HEK293 (cell line): ENCODE measurements around the gene KATNAL2.

Source experiments
- CTCF ChIA-PET: fragments of 350-600 bp; formaldehyde crosslinking; extraction: SDS; loops from one replicate; lab custom pipeline; 2021; ENCODE audit warnings: antibody characterized with exemption; lab: Yijun Ruan, JAX
- POLR2A ChIA-PET: fragments of 300-600 bp; formaldehyde crosslinking; extraction: SDS; loops from one replicate; lab custom pipeline; 2020; ENCODE audit warnings: antibody characterized with exemption, inconsistent platforms; lab: Yijun Ruan, JAX
- H3K27ac ChIP-seq: fragments of 200-500 bp; sonication (Bioruptor generic); 2 replicates; pipeline ENCODE4 v1.5.1; 2014; ENCODE audit warnings: low read depth, low read length, control low read depth, inconsistent platforms; ENCODE audit errors: extremely low read depth
- H3K36me3 ChIP-seq, 2 experiments: fragments of 200-500 bp in 1 of 2; sonication (Bioruptor generic) in 1 of 2; 1 replicate in 1 of 2; 2 replicates in 1 of 2; pipeline ENCODE4 v1.5.1; 2014 to 2017; ENCODE audit warnings: inconsistent platforms in 2 of 2, low read length in 2 of 2; ENCODE audit not compliant: control insufficient read depth in 2 of 2, insufficient read depth in 1 of 2
- H3K4me1 ChIP-seq: fragments of 200-500 bp; sonication (Bioruptor generic); 2 replicates; pipeline ENCODE4 v1.5.1; 2014; ENCODE audit warnings: mild to moderate bottlenecking, low read length, inconsistent platforms; ENCODE audit not compliant: control insufficient read depth, insufficient read depth
- H3K4me3 ChIP-seq: 2 replicates; pipeline ENCODE4 v1.5.1; 2011; ENCODE audit warnings: low read depth, mild to moderate bottlenecking, control low read depth, low read length, moderate library complexity
- H3K9me3 ChIP-seq: fragments of 200-500 bp; sonication (Bioruptor generic); 2 replicates; pipeline ENCODE4 v1.5.1; 2014; ENCODE audit warnings: low read depth, low read length, inconsistent platforms; ENCODE audit not compliant: control insufficient read depth, insufficient read depth
- EGR2 ChIP-seq: fragments of 450-650 bp; formaldehyde crosslinking; IDR thresholded peaks from 2 replicates; pipeline ENCODE4 v1.5.1; 2016; ENCODE audit warnings: low read depth, missing biosample characterization, missing genetic modification characterization
- REST ChIP-seq: fragments of 450-650 bp; formaldehyde crosslinking; IDR thresholded peaks from 2 replicates; pipeline ENCODE4 v1.5.1; 2016; ENCODE audit warnings: missing biosample characterization, missing genetic modification characterization
- SCRT1 ChIP-seq: fragments of 450-650 bp; formaldehyde crosslinking; IDR thresholded peaks from 2 replicates; pipeline ENCODE4 v1.5.1; 2016; ENCODE audit warnings: missing biosample characterization, missing genetic modification characterization, borderline replicate concordance
- ZBTB7A ChIP-seq: fragments of 450-650 bp; formaldehyde crosslinking; IDR thresholded peaks from 2 replicates; pipeline ENCODE4 v1.5.1; 2016; ENCODE audit warnings: low read depth, missing biosample characterization, missing genetic modification characterization
- ZBTB8A ChIP-seq: fragments of 450-650 bp; formaldehyde crosslinking; IDR thresholded peaks from 2 replicates; pipeline ENCODE4 v1.5.1; 2016; ENCODE audit warnings: missing biosample characterization, missing genetic modification characterization
- ZNF112 ChIP-seq: fragments of 450-650 bp; formaldehyde crosslinking; IDR thresholded peaks from 2 replicates; pipeline ENCODE4 v1.5.0; 2017; ENCODE audit warnings: missing biosample characterization, missing genetic modification characterization
- ZNF146 ChIP-seq: fragments of 450-650 bp; formaldehyde crosslinking; IDR thresholded peaks from 2 replicates; pipeline ENCODE4 v1.5.1; 2016; ENCODE audit warnings: missing biosample characterization, missing genetic modification characterization
- ZNF184 ChIP-seq: fragments of 450-650 bp; IDR thresholded peaks from 2 replicates; pipeline ENCODE4 v1.5.1; 2018; ENCODE audit warnings: missing biosample characterization, mild to moderate bottlenecking, missing genetic modification characterization
- ZNF274 ChIP-seq, 2 experiments: fragments of 200-500 bp in 1 of 2; fragments of 450-650 bp in 1 of 2; sonication (Bioruptor generic) in 1 of 2; formaldehyde crosslinking in 1 of 2; IDR thresholded peaks; 2 replicates each; pipeline versions ENCODE4 v1.5.1 to v1.6.1; 2014 to 2016; ENCODE audit warnings: borderline replicate concordance in 1 of 2, inconsistent platforms in 1 of 2, low read length in 1 of 2, missing biosample characterization in 1 of 2, missing genetic modification characterization in 1 of 2
- ZNF362 ChIP-seq: fragments of 450-650 bp; formaldehyde crosslinking; IDR thresholded peaks from 2 replicates; pipeline ENCODE4 v1.5.1; 2016; ENCODE audit warnings: missing biosample characterization, missing genetic modification characterization
- ZNF518A ChIP-seq: fragments of 450-650 bp; formaldehyde crosslinking; conservative IDR thresholded peaks from 2 replicates; pipeline ENCODE4 v1.5.1; 2016; ENCODE audit warnings: low read depth, missing biosample characterization, missing genetic modification characterization
- ZNF561 ChIP-seq: fragments of 450-650 bp; IDR thresholded peaks from 2 replicates; pipeline ENCODE4 v1.5.1; 2018; ENCODE audit warnings: missing biosample characterization, missing genetic modification characterization, borderline replicate concordance
- TF ChIP-seq, protein P1 (sequence below): fragments of 450-650 bp; formaldehyde crosslinking; IDR thresholded peaks from 2 replicates; pipeline ENCODE4 v1.5.1; 2016; ENCODE audit warnings: missing biosample characterization, missing genetic modification characterization
- TF ChIP-seq, protein P2 (sequence below): fragments of 450-650 bp; formaldehyde crosslinking; IDR thresholded peaks from 2 replicates; pipeline ENCODE4 v1.5.1; 2016; ENCODE audit warnings: missing biosample characterization, missing genetic modification characterization

KATNAL2 gene

DNA sequence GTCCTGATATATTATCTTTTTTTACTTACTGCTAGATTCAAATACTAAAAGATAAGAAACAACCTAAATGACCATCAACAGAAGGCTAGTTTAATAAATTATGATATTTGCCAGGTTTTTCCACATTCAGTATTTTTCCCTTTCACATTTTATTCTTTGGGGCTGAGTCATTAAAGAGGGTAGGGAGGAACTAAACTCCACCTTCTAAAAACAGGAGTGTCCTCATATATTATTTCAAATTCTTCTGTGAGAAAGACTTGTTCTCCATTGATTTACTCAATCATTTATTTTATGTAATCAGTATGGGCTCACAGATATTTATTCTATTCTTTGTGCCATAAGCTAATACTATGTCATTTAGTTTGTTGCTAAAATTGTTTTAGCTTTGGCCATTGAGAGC is 223.9 kb downstream of the KATNAL2 start (continued):
- TF ChIP-seq ZNF518A (tag by site-specific recombination) (no peak), ZBTB7A (tag by site-specific recombination) (no peak), ZNF146 (tag by site-specific recombination) (no peak), ZNF362 (tag by site-specific recombination) (no peak), ZNF112 (tag by site-specific recombination) (no peak), ZNF561 (no peak)
- TF ChIP-seq, protein P1, sequence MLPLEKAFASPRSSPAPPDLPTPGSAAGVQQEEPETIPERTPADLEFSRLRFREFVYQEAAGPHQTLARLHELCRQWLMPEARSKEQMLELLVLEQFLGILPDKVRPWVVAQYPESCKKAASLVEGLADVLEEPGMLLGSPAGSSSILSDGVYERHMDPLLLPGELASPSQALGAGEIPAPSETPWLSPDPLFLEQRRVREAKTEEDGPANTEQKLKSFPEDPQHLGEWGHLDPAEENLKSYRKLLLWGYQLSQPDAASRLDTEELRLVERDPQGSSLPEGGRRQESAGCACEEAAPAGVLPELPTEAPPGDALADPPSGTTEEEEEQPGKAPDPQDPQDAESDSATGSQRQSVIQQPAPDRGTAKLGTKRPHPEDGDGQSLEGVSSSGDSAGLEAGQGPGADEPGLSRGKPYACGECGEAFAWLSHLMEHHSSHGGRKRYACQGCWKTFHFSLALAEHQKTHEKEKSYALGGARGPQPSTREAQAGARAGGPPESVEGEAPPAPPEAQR, result no peak
- TF ChIP-seq, protein P2, sequence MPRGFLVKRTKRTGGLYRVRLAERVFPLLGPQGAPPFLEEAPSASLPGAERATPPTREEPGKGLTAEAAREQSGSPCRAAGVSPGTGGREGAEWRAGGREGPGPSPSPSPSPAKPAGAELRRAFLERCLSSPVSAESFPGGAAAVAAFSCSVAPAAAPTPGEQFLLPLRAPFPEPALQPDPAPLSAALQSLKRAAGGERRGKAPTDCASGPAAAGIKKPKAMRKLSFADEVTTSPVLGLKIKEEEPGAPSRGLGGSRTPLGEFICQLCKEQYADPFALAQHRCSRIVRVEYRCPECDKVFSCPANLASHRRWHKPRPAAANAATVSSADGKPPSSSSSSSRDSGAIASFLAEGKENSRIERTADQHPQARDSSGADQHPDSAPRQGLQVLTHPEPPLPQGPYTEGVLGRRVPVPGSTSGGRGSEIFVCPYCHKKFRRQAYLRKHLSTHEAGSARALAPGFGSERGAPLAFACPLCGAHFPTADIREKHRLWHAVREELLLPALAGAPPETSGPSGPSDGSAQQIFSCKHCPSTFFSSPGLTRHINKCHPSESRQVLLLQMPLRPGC (tag by site-specific recombination), result no peak
- TF ChIP-seq, all 188 proteins: peak for 0

DNA sequence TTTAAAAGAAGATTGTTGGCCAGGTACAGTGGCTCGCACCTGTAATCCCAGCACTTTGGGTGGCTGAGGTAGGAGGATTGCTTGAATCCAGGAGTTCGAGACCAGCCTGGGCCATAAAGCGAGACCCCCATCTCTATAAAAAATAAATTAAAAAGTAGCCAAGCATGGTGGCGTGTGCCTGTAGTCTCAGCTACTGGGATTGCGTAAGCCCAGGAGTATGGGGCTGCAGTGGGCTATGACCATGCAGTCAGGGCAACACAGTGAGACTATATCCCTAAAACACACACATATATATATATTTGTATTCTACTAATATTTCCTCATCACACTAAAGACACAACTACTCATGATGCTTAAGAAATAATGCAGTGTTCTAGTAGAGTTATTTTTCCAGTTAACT is 225.8 kb downstream of the KATNAL2 start:
- peaks cover 0 to 8% of the 10 kb centered on the region in 2 experiments; a peak in 1 of 3 replicates for H3K36me3 ChIP-seq
- CTCF ChIA-PET, result interaction anchor here (0.6 kb wide), 1 partner anchor 32 kb away, joined by 3 read pairs; no protein-coding TSS in a partner anchor
- POLR2A ChIA-PET, result no interaction called here
- no peaks in the 10 kb centered on the region for H3K4me1 ChIP-seq
- no peak overlapping the region for H3K4me3 ChIP-seq
- no peak for TF ChIP-seq REST (tag by site-specific recombination)
- TF ChIP-seq EGR2 (tag by site-specific recombination), result no peak
- TF ChIP-seq ZNF274 (IDR thresholded peaks at IDR 0.05; ENCODE audit: low read length), result no peak
- TF ChIP-seq ZNF274 (tag by site-specific recombination; IDR thresholded peaks at IDR 0.05; ENCODE audit: borderline replicate concordance), result no peak
- no peak for TF ChIP-seq ZNF184 (tag by site-specific recombination)
- TF ChIP-seq SCRT1 (tag by site-specific recombination), result no peak
- no peak for TF ChIP-seq ZBTB8A (tag by site-specific recombination)
- TF ChIP-seq, protein P2 (tag by site-specific recombination), result no peak
- H3K27ac ChIP-seq, result no peak overlapping the region
- H3K9me3 ChIP-seq, result no peaks in the 10 kb centered on the region
